Measurements from ENCODE around the gene LDLRAP1.

DNA sequence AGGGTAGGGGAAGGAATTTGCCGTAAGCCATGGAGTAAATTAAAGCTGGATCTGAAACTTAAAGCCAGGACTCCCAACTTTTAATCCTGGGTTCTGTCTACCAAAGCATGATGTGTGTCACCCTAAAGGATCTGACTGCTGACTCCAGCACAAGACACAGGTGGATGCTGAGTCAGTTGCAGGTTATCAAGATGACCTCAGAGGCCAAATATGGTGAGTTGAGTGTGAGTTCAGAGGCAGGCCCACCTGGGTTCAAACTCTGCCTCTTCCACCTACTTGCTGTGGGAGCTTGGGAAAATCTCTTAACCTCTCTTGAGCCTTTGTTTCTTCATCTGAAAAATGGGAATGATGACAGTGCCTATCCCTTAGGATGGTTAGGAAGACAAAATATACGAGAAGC is 16.7 kb upstream of the LDLRAP1 start:
- TF ChIP-seq, protein P1, sequence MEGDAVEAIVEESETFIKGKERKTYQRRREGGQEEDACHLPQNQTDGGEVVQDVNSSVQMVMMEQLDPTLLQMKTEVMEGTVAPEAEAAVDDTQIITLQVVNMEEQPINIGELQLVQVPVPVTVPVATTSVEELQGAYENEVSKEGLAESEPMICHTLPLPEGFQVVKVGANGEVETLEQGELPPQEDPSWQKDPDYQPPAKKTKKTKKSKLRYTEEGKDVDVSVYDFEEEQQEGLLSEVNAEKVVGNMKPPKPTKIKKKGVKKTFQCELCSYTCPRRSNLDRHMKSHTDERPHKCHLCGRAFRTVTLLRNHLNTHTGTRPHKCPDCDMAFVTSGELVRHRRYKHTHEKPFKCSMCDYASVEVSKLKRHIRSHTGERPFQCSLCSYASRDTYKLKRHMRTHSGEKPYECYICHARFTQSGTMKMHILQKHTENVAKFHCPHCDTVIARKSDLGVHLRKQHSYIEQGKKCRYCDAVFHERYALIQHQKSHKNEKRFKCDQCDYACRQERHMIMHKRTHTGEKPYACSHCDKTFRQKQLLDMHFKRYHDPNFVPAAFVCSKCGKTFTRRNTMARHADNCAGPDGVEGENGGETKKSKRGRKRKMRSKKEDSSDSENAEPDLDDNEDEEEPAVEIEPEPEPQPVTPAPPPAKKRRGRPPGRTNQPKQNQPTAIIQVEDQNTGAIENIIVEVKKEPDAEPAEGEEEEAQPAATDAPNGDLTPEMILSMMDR (conservative IDR thresholded peaks at IDR 0.05; ENCODE audit: low read depth, low read length): no peak
- TF ChIP-seq POLR2A (IDR thresholded peaks at IDR 0.05; ENCODE audit: low read depth, low read length): no peak
- TF ChIP-seq, protein P2, sequence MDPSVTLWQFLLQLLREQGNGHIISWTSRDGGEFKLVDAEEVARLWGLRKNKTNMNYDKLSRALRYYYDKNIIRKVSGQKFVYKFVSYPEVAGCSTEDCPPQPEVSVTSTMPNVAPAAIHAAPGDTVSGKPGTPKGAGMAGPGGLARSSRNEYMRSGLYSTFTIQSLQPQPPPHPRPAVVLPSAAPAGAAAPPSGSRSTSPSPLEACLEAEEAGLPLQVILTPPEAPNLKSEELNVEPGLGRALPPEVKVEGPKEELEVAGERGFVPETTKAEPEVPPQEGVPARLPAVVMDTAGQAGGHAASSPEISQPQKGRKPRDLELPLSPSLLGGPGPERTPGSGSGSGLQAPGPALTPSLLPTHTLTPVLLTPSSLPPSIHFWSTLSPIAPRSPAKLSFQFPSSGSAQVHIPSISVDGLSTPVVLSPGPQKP (IDR thresholded peaks at IDR 0.05; ENCODE audit: borderline replicate concordance, low read depth, low read length): no peak
- TF ChIP-seq, protein P3, sequence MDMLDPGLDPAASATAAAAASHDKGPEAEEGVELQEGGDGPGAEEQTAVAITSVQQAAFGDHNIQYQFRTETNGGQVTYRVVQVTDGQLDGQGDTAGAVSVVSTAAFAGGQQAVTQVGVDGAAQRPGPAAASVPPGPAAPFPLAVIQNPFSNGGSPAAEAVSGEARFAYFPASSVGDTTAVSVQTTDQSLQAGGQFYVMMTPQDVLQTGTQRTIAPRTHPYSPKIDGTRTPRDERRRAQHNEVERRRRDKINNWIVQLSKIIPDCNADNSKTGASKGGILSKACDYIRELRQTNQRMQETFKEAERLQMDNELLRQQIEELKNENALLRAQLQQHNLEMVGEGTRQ (IDR thresholded peaks at IDR 0.05; ENCODE audit: low read depth, low read length): no peak
- TF ChIP-seq SMC3 (IDR thresholded peaks at IDR 0.05; ENCODE audit: low read depth, low read length): no peak
- no peak for TF ChIP-seq RFX5 (IDR thresholded peaks at IDR 0.05; ENCODE audit: low read depth, low read length)
- TF ChIP-seq NFE2L2 (IDR thresholded peaks at IDR 0.05; ENCODE audit: low read depth, low read length): no peak
- no peak for TF ChIP-seq MXI1 (IDR thresholded peaks at IDR 0.05; ENCODE audit: borderline replicate concordance, low read depth, low read length)
- TF ChIP-seq MAFK (IDR thresholded peaks at IDR 0.05; ENCODE audit: low read depth, low read length): no peak
- no peak for TF ChIP-seq CEBPB (IDR thresholded peaks at IDR 0.05; ENCODE audit: low read depth, low read length)
- TF ChIP-seq BHLHE40 (IDR thresholded peaks at IDR 0.05; ENCODE audit: low read depth, low read length): no peak
- no peak for TF ChIP-seq FOS (IDR thresholded peaks at IDR 0.05; ENCODE audit: low read depth, low read length)
